NCI-H2107 (cell line): ENCODE data around the gene SEC63.
"Not testable (repeated sequence)": the region's sequence is repeated elsewhere in the genome, so short reads cannot be mapped to it uniquely, and the experiment has no call there.

ENCODE experiments used
- DNase-seq: peaks from one replicate; lab custom pipeline; 2025; lab: John Stamatoyannopoulos, UW

The SEC63 gene

GRCh38 chr6:107973594-107973993, 15.6 kb upstream of the SEC63 start:
- DNase-seq = no peak

DNA sequence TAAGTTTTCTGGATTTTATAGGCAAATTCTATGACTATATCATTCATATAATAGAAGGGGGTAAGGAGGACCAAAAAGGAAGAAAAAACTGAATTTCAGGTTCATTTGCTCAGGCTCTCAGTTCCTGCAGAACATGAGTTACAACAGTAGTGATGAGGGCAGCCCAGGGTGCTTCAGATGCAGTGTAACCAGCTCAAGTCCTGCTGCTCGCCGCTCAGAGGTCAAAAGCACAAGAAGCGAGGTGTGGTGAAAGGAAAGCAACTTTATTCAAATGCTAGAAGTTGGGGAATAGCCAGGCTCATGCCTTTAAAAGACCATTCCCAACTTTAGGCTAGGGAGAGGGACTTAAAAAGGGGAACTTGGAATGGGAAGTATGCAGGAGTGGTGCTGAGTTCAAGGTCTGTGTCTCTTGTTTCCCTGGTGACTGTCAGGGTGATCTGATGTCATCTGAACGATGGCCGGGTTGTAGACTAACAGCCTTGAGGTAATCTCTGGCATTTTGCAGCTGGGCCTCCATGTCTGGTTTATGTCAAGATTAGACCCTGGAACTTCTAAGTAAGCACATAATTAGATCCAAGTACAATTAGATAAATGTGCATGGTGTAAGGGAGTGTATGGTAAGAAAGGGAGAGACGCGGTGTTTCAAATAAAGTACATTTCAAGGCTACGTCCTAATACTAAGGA, 14.5 kb upstream of the SEC63 start:
- DNase-seq = no peak

- DNase-seq = no peak
These were observed 13.2 kb upstream of the SEC63 start for GRCh38 chr6:107971181-107971580.

- no peak for DNase-seq
These were observed 12.2 kb upstream of the SEC63 start for GRCh38 chr6:107970255-107970654.

GRCh38 chr6:107968081-107968480, 10.1 kb upstream of the SEC63 start:
- DNase-seq = no peak

GRCh38 chr6:107965746-107966145, 7.7 kb upstream of the SEC63 start:
- no peak for DNase-seq

DNA sequence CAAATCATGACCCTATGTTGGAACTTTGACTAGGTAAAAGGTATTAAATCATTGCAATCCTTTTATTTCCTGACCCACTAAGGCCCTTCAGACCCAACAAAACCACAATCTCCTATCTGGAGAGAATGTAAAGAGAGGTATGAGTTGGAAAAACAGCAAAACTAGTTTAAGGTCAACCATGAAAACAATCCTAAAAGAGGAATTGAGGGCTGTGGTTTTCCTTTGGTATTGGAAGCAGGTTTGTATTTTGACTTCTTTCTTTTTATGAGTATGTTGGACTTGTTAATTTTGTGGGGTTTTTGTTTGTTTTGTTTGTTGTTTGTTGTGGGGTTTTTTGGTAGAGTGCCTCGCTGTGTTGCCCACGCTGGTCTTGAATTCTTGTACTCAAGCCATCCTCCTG, 4.7 kb upstream of the SEC63 start:
- no peak for DNase-seq

DNA sequence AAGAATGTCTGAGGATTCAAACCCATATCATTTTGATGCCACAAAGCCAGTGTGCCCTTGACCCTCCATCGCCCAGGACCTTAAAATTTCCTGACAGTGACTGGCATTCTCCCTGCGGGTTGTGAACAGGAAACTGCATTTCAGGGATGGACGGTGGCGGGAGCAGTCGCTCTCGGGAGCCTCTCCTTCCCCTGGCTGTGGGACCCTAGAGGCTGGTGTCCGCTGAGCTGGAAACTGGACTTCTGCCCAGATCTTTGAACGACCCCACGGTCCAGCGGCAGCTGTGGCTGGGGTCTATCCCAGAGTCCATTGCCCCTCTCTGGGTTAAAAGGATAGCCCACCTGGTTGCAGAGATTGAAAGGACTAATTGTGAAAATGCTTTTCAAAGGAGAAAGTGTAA, 1.4 kb upstream of the SEC63 start:
- DNase-seq = no peak

DNA sequence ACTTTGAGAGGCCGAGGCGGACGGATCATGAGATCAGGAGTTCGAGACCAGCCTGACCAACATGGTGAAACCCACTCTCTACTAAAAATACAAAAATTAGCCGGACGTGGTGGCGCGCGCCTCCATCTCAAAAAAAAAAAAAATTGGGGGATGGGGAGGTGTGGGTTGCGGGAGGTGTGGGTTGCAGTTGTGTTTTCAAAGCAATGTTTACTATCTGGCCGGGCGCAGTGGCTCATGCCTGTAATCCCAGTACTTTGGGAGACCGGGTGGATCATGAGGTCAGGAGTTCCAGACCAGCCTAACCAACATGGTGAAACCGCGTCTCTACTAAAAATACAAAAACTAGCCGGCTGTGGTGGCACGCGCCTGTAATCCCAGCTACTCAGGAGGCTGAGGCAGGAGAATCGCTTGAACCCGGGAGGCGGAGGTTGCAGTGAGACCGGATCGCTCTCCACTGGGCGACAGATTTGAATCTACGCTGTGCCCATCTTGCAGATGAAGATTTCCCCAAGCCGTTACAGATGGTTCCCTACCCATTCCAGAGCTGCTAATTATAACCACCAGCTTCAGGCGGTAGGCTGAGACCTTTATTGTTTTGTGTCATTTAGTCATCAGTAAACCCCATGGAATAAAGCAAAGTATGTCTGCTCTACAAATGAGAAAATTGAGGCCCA, 818 bp upstream of the SEC63 start:
- DNase-seq = not testable (repeated sequence)

DNA sequence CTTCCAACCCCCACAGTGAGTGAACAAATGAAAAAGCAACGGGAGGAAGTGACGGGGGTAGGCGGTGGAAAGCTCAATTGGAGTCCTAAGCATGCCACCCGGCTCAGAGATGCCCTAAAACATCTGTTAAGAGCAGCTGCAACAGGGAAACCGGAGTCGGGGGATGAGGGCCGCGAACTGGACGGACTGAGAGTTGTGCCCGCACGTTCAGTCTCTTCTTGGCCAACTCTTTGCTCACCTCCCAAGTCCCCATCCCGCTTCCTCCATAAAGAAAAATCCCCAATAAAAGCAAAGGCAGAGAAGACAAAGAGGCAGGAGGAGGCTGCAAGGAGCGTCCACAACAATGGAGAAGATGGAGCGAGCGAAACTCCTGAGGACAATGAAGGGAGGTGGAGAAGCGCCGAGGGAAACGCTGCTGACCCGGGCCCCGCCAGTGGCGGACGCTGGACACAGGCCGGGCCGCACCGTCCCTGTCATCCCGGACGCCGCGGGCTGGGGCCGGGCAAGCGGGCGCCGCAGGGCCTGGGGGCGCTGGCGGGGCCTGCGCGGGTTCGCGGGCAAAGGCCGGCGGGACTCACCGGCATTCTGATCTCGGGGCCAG, 600 bp downstream of the SEC63 start:
- DNase-seq = no peak

- DNase-seq = no peak
These were observed 1.3 kb downstream of the SEC63 start for GRCh38 chr6:107956586-107957307.

DNA sequence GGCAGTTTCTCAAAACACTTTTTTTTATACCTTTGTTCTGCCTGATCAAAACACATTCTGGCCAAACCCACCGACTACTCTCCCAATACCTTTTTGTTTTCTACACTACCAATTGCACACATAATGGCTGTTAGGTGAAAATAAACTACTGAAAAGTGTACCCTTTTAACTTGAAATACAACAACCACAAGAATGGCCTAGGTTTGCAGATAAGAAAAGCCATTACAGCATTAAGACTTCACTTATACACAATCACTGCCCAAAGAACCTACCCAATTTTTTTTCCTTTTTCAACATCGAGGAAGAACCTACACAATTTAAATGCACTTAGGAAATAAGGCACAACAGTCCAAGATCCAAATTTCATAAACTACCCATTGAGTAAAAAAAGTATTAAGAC, 1.8 kb downstream of the SEC63 start:
- no peak for DNase-seq

DNA sequence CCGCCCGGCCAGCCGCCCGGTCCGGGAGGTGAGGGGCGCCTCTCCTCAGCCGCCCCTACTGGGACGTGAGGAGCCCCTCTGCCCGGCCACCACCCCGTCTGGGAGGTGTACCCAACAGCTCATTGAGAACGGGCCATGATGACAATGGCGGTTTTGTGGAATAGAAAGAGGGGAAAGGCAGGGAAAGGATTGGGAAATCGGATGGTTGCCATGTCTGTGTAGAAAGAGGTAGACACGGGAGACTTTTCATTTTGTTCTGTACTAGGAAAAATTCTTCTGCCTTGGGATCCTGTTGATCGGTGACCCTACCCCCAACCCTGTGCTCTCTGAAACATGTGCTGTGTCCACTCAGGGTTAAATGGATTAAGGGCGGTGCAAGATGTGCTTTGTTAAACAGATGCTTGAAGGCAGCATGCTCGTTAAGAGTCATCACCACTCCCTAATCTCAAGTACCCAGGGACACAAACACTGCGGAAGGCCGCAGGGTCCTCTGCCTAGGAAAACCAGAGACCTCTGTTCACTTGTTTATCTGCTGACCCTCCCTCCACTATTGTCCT, 4.1 kb downstream of the SEC63 start:
- DNase-seq = not testable (repeated sequence)

DNA sequence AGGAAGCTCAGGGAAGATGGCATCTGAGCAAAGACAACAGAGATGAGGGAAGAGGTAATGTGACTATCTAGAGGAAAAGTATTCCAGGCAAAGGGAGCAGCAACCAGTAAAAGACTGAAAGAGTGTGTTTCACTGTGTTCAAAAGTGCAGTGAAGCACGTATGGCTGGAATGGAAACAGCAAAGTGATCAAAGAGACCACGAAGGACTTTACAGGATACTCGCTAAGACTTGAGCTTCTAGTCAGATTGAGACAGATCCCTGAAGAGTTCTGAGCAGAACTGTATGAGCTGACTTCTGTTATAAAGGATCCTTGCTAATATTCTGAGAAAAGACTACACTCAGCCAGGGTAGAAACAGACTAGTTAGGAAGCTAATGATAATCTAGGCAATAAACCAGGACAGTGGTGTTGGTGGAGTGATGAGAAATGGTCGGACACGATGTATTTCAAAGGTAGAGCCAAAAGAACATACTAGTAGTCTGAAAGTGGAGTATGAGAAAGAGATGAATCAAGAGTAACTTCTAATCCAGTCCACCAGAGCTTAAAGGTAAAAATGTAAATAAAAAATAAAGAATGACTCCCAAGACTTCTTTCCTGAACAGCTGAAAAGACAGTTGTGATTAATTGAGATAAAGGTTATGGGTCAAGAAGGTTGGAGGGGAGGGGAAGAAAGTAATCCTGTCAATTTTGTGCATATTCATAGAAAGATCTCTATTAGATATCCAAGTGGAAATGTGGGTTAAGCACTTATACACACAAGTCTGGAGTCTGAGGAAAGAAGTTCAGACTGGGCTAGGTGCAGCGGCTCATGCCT, 14.2 kb downstream of the SEC63 start:
- no peak for DNase-seq

DNA sequence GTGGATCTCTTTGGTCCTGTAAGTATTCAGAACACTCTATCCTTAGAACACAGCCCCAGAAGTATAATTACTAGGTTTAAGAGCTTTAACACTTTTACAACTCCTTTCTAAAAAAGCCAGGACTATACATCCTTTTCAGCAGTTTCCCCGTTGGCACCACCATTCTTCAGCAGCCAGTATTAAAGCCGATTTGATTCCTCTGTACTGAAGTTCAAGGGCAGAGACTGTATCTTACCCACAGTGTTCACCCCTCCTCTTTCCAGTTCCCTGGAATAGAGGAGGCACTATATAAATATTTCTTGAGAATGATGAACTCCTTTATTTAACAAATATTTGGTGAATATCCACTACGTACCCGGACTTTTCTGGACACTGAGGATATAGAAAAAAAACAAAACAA, 15.9 kb downstream of the SEC63 start:
- no peak for DNase-seq

DNA sequence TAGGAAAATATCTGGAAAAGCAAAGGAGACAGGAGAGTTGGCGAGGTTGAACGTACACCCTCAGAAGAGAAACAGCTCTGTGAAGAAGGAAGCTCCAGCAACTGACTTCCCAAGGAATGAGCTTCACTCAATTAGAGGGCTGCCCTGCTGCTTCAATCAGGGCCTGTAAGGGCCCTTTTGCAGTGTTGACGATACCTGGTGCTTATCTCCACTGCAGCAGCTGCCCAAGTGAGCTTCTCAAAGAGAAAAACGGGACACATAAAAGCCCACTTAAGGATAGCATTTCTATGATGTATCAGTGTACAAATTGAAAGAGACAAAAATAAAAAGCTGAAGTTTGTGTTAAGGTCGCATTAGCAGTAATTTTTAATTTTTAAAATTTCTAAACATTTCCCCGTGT, 16.4 kb downstream of the SEC63 start:
- no peak for DNase-seq

DNA sequence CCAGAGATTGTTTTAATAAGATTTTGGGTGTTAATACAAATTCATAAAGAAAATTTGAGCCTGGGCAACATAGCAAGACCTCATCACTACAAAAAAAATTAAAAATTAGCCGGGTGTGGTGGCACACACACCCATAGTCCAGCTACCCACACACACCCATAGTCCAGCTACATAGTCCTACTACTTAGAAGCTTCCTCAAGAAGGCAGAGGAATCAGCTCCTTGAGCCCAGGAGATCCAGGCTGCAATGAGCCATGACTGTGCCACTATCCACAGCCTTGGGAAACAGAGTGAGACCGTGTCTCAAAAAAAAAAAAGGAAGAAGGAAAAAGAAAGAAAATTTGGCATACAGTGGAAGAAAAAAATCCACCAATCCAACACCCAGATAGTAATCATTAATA, 16.8 kb downstream of the SEC63 start:
- DNase-seq = no peak

DNA sequence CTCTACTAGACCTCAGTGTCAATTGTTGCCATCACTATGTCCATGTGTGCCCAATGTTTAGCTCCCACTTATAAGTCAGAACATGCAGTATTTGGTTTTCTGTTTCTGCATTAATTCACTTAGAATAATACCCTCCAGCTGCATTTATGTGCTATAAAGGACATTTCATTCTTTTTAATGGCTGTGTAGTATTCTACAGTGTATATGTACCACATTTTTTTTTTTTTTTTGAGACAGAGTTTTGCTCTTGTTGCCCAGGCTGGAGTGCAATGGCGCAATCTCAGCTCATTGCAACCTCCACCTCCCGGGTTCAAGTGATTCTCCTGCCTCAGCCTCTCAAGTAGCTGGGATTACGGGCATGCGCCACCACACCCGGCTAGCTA, 21.1 kb downstream of the SEC63 start:
- not testable (repeated sequence) for DNase-seq

- no peak for DNase-seq
These were observed 21.7 kb downstream of the SEC63 start for GRCh38 chr6:107936162-107936909.

- DNase-seq = not testable (repeated sequence)
These were observed 23.8 kb downstream of the SEC63 start for GRCh38 chr6:107934229-107934628.

DNA sequence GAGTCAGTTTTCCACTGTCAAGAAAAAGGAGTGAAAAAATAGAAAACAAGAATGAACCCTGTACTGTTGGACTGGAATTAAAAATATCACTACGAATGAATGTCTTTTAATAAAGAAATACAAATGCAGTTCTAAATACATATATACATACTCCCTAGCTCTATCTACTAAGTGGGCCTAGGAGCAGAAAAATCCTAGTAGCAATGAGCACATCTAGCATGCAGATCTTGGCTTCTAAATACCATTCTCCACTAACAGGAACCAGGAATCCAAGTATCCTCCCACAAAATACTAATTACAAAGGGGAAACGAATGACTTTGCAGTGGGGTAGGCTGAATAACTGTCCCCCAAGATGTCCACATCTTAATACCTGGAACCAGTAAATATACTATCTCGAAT, 25.4 kb downstream of the SEC63 start:
- no peak for DNase-seq
